Stomach (tissue), 4 donors: ENCODE data around the gene TUBB2A.

ENCODE experiments used
- POLR2A ChIP-seq, 4 donors: fragments of 450-650 bp; IDR thresholded peaks; one replicate each; pipeline ENCODE4 v1.6.1; 2016; ENCODE audit warnings: antibody characterized with exemption in 4 of 4, control low read depth in 2 of 4, mild to moderate bottlenecking in 1 of 4, moderate library complexity in 1 of 4
- POLR2AphosphoS5 ChIP-seq, 3 donors: sonication (generic); formaldehyde crosslinking; IDR thresholded peaks; one replicate each; pipeline ENCODE4 v1.6.1; 2016; ENCODE audit warnings: antibody characterized with exemption in 3 of 3
- TF ChIP-seq, protein P1 (sequence below), 7 experiments: fragments of 450-650 bp in 4 of 7; fragments of 200-600 bp in 3 of 7; sonication (generic) in 3 of 7; IDR thresholded peaks; one replicate each; pipeline ENCODE4 v1.5.1; 2016 to 2019; ENCODE audit warnings: antibody characterized with exemption in 7 of 7, control low read depth in 2 of 7, mild to moderate bottlenecking in 1 of 7

DNA sequence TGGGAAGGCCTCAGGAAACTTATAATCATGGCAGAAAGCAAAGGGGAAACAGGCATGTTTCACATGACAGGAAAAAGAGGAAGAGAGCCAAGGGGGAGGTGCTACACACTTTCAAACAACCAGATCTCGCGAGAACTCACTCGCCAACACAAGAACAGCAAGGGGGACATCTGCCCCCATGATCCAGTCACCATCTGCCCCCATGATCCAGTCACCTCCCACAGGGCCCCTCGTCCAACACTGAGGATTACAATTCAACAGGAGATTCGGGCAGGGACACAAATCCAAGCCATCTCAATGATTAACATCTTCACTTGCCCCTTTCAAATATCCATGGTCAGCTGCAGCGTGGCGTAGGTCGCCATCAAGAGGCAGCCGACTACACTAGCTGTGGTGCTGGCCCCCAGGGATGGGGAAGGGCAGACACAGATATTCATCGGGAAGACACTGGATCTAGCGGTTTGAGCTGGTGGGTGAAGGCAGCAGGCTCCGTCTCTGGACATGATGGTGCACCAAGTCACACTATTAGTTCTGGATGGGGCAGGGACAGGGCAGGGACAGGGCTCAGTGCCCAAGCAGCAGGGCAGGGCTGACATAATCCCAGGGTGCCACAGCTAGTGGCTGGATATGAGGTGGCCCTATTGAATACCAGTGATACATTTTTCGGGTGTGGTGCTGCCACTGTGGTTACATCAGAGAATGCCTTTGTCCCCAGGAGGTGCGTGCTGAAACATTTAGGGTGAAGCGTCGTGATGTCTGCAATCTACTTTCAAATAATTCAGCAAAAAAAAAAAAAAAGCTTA lies 38.6 kb upstream of the TUBB2A start:
- TF ChIP-seq POLR2A (IDR thresholded peaks at IDR 0.05) (no peak), POLR2AphosphoS5 (IDR thresholded peaks at IDR 0.05) (no peak)
- TF ChIP-seq, protein P1, sequence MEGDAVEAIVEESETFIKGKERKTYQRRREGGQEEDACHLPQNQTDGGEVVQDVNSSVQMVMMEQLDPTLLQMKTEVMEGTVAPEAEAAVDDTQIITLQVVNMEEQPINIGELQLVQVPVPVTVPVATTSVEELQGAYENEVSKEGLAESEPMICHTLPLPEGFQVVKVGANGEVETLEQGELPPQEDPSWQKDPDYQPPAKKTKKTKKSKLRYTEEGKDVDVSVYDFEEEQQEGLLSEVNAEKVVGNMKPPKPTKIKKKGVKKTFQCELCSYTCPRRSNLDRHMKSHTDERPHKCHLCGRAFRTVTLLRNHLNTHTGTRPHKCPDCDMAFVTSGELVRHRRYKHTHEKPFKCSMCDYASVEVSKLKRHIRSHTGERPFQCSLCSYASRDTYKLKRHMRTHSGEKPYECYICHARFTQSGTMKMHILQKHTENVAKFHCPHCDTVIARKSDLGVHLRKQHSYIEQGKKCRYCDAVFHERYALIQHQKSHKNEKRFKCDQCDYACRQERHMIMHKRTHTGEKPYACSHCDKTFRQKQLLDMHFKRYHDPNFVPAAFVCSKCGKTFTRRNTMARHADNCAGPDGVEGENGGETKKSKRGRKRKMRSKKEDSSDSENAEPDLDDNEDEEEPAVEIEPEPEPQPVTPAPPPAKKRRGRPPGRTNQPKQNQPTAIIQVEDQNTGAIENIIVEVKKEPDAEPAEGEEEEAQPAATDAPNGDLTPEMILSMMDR (IDR thresholded peaks at IDR 0.05) = peak in 1 of 7 experiments; percentile 5
